ENCODE results near the gene TAAR1. TPM values are rescaled to one million over a fixed set of nuclear protein-coding genes. Genes with fewer than 3 reads are reported as not detected.

Gene TAAR1
- total and polyA plus RNA-seq, 9 donors = 0.28 TPM; not detected in 8

DNA sequence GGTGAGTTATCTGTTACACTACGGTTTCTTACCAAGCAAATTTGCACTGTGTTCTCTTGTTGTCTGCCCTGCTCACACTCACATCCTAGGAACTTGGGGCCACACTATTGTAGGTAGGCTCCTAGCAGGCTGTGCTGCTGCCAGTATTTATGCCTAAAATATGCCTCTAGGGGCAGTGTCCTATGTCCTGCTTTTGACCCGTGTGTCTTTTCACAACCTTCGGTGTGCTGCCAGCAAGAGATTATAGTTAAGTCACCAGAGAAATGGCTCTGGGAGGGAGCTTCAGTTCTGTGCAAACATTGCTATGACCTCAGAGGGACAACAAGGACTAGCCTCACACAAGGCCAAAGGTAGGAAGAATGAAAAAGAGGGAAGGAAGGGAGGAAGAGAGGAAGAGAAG is 60.5 kb downstream of the TAAR1 start:
- Histone ChIP-seq H3K27ac (no peak overlapping the region), H3K36me3 (no peaks in the 10 kb centered on the region), H3K4me1 (ENCODE audit: insufficient read depth) (no peaks in the 10 kb centered on the region), H3K4me3 (no peak overlapping the region), H3K27me3 (no peaks in the 10 kb centered on the region), H3K9me3 (no peaks in the 10 kb centered on the region)
- TF ChIP-seq, protein P1, sequence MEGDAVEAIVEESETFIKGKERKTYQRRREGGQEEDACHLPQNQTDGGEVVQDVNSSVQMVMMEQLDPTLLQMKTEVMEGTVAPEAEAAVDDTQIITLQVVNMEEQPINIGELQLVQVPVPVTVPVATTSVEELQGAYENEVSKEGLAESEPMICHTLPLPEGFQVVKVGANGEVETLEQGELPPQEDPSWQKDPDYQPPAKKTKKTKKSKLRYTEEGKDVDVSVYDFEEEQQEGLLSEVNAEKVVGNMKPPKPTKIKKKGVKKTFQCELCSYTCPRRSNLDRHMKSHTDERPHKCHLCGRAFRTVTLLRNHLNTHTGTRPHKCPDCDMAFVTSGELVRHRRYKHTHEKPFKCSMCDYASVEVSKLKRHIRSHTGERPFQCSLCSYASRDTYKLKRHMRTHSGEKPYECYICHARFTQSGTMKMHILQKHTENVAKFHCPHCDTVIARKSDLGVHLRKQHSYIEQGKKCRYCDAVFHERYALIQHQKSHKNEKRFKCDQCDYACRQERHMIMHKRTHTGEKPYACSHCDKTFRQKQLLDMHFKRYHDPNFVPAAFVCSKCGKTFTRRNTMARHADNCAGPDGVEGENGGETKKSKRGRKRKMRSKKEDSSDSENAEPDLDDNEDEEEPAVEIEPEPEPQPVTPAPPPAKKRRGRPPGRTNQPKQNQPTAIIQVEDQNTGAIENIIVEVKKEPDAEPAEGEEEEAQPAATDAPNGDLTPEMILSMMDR (IDR thresholded peaks at IDR 0.05) = no peak
- TF ChIP-seq EP300 (IDR thresholded peaks at IDR 0.05) (no peak), POLR2A (IDR thresholded peaks at IDR 0.05) (no peak)
- intact Hi-C loops (cut with DNase I) = no loop called here
- no peak for DNase-seq
- WGBS, 3 donors = 55 to 71% (median 59%) methylated on average over 3 of the region's 3 CpGs

DNA sequence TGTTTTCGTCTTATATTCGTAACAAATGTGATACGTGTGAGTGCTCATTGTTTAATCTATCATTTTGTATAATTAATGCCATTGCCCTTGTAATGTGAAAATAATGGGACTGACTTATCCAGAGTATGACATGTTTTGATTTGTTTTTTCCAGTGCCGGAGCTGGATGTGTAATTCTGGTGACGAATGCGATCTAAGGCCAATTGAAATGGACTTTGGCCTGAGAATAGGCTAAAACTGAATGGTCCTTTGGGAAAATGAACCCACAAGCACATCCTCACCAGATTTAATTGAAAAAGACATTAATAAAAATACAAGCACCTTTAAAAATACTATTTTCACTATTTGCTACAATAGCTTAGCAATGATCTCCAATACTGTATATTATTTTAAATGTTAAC is 62.8 kb downstream of the TAAR1 start:
- TF ChIP-seq POLR2A (IDR thresholded peaks at IDR 0.05) (no peak), EP300 (IDR thresholded peaks at IDR 0.05) (no peak)
- TF ChIP-seq, protein P1 (IDR thresholded peaks at IDR 0.05) = no peak
- intact Hi-C loops (cut with DNase I) = no loop called here
- no peaks in the 10 kb centered on the region for H3K4me1 ChIP-seq (ENCODE audit: insufficient read depth)
- H3K27ac ChIP-seq = no peak overlapping the region
- H3K4me3 ChIP-seq = no peak overlapping the region
- no peaks in the 10 kb centered on the region for H3K36me3 ChIP-seq
- H3K9me3 ChIP-seq = no peaks in the 10 kb centered on the region
- H3K27me3 ChIP-seq = no peaks in the 10 kb centered on the region
- no peak for DNase-seq
- WGBS, 3 donors = 80 to 94% (median 86%) methylated on average over 6 of the region's 6 CpGs

Other genes with a start within 250 kb of the TAAR1 start
- gene STX7, start 146.1 kb downstream of the TAAR1 start, total RNA-seq = 10 to 100 TPM; 23.4 to 51.5 (median 44.0) TPM
- gene STX7, start 146.1 kb downstream of the TAAR1 start, polyA plus RNA-seq = 10 to 100 TPM; 21.3 to 57.2 TPM
- gene TAAR9, start 120.9 kb downstream of the TAAR1 start, total RNA-seq = not detected
- gene TAAR9, start 120.9 kb downstream of the TAAR1 start, polyA plus RNA-seq = not detected
- gene TAAR8, start 106.5 kb downstream of the TAAR1 start, total RNA-seq = not detected
- gene TAAR8, start 106.5 kb downstream of the TAAR1 start, polyA plus RNA-seq = not detected
- gene TAAR6, start 88.9 kb downstream of the TAAR1 start, total RNA-seq = not detected
- not detected for gene TAAR6, start 88.9 kb downstream of the TAAR1 start, polyA plus RNA-seq
- not detected for gene TAAR5, start 69.4 kb downstream of the TAAR1 start, total RNA-seq
- not detected for gene TAAR5, start 69.4 kb downstream of the TAAR1 start, polyA plus RNA-seq
- gene TAAR2, start 34.9 kb downstream of the TAAR1 start, total RNA-seq = not detected
- not detected for gene TAAR2, start 34.9 kb downstream of the TAAR1 start, polyA plus RNA-seq
- gene VNN1, start 54.9 kb upstream of the TAAR1 start, total RNA-seq = 1 to 10 TPM in 4 of 7 donors, under 1 TPM in 2, not detected in 1; 0.28 to 5.0 (median 1.3) TPM
- gene VNN1, start 54.9 kb upstream of the TAAR1 start, polyA plus RNA-seq = 1 to 10 TPM in 1 of 2 donors, under 1 TPM in 1; 0.34 to 1.2 TPM
- 1 to 10 TPM in 4 of 7 donors, under 1 TPM in 3; 0.59 to 4.9 (median 1.4) TPM for gene VNN2, start 98.7 kb upstream of the TAAR1 start, total RNA-seq
- 1 to 10 TPM; 1.0 to 7.2 TPM for gene VNN2, start 98.7 kb upstream of the TAAR1 start, polyA plus RNA-seq
- 10 to 100 TPM in 3 of 7 donors, 1 to 10 TPM in 4; 3.2 to 10.9 (median 9.7) TPM for gene SLC18B1, start 139.5 kb upstream of the TAAR1 start, total RNA-seq
- gene SLC18B1, start 139.5 kb upstream of the TAAR1 start, polyA plus RNA-seq = 10 to 100 TPM in 1 of 2 donors, 1 to 10 TPM in 1; 6.5 to 15.2 TPM
- gene RPS12, start 155.4 kb upstream of the TAAR1 start, total RNA-seq = 1,000 to 10,000 TPM; 1,933 to 6,320 (median 2,198) TPM
- 1,000 to 10,000 TPM; 2,239 to 5,658 TPM for gene RPS12, start 155.4 kb upstream of the TAAR1 start, polyA plus RNA-seq